ENCODE measurements around the gene SPI1.

Gene SPI1

DNA sequence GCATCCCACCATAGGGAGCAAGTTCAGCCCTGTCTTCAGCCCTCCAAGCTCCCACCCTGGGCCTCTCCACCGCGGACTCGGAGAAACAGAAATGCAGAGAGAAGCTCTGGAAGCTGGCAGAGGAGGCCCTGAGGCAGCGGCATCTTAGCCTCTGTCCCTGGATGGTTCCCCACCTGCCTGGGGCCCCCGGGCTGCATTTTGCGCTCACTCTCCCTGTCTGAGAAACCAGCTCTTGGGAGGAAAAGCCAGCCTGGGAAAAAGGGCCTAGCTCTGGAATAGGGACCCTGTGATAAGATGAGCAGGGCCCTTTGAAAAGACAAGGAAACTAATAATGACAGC is 12.0 kb upstream of the SPI1 start:
- DNase-seq (ENCODE audit: extremely low read depth, low read depth), result no peak
- no peak for TF ChIP-seq CTCF (IDR thresholded peaks at IDR 0.05; ENCODE audit: low read depth, low read length)

GRCh38 chr11:47389577-47390421 is 11.5 kb upstream of the SPI1 start:
- TF ChIP-seq CTCF (IDR thresholded peaks at IDR 0.05; ENCODE audit: low read depth, low read length), result no peak

DNA sequence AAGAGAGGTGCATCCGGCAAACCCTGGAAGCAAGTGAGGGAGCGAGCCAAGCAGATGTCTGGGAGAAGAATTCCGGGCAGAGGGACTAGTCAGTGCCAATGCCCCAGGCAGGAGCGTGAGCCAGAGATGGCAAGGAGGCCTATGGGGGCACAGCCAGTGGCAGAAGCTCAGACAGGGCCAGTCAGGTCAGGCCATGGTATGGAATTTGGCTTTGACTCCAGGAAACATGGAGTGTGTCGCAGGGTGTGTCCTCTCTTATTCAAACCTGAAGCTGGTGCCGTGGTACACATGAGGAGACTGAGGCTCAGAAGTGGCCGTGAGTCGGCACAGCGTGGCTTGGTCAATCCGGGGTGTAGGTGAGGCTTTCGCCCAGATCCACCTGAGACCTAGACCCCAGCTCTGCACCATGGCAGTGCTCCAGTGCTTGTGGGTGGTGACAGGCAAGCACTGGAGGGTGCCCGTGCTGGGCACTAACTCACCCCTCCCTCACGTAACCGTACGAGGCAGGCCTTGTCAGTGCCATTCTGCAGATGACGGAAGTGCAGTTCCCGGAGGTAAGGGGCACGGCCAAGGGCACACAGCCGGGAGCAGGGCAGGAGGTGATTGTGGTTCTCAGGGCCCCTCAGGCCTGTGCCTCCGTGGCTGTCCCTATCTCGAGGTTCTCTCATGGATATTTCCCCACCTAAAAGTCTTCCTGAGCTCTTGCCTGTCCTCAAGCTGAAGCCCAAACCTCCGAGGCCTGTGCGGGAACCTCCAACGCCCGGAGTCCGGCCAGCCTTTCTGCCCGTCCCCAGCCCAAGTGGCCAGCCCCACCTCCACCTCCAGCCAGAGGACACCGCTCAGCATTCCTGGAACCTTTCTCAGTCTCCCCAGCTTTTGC is 10.6 kb upstream of the SPI1 start:
- TF ChIP-seq CTCF (IDR thresholded peaks at IDR 0.05; ENCODE audit: low read depth, low read length), result no peak
- DNase-seq (ENCODE audit: extremely low read depth, low read depth), result no peak

More at GRCh38 chr11:47389577-47390421, 11.5 kb upstream of the SPI1 start:
- DNase-seq (ENCODE audit: extremely low read depth, low read depth), result no peak

- DNase-seq (ENCODE audit: extremely low read depth, low read depth), result no peak
- TF ChIP-seq CTCF (IDR thresholded peaks at IDR 0.05; ENCODE audit: low read depth, low read length), result no peak
Measured at GRCh38 chr11:47387944-47388696, 9.8 kb upstream of the SPI1 start.

- no peak for TF ChIP-seq CTCF (IDR thresholded peaks at IDR 0.05; ENCODE audit: low read depth, low read length)
Measured at GRCh38 chr11:47384498-47384897, 6.2 kb upstream of the SPI1 start.

GRCh38 chr11:47383071-47383470 is 4.7 kb upstream of the SPI1 start:
- DNase-seq (ENCODE audit: extremely low read depth, low read depth), result no peak
- TF ChIP-seq CTCF (IDR thresholded peaks at IDR 0.05; ENCODE audit: low read depth, low read length), result no peak

More at GRCh38 chr11:47384498-47384897, 6.2 kb upstream of the SPI1 start:
- DNase-seq (ENCODE audit: extremely low read depth, low read depth), result no peak
